ENCODE data around the gene EID2.

EID2 gene

GRCh38 chr19:39557811-39558623 is 18.1 kb upstream of the EID2 start:
- Histone ChIP-seq H3K27me3 (ENCODE audit: control insufficient read depth in 2 of 2, insufficient read depth in 2 of 2, low read length in 2 of 2) (peaks cover 0 to 6% of the 10 kb centered on the region in 2 donors), H3K4me3 (ENCODE audit: low read length in 2 of 2) (peak overlapping the region in 1 of 2 donors; percentile 20), H3K9ac (ENCODE audit: low read depth in 1 of 2, low read length in 2 of 2) (no peak overlapping the region), H3K27ac (ENCODE audit: low read depth in 2 of 2, low read length in 2 of 2) (no peak overlapping the region), H3K36me3 (ENCODE audit: control insufficient read depth in 2 of 2, insufficient read depth in 2 of 2, low read length in 2 of 2) (no peaks in the 10 kb centered on the region), H3K4me1 (ENCODE audit: control insufficient read depth in 2 of 2, insufficient read depth in 2 of 2, low read length in 2 of 2) (no peaks in the 10 kb centered on the region), H3K9me3 (ENCODE audit: control insufficient read depth in 2 of 2, low read length in 2 of 2) (no peaks in the 10 kb centered on the region)

DNA sequence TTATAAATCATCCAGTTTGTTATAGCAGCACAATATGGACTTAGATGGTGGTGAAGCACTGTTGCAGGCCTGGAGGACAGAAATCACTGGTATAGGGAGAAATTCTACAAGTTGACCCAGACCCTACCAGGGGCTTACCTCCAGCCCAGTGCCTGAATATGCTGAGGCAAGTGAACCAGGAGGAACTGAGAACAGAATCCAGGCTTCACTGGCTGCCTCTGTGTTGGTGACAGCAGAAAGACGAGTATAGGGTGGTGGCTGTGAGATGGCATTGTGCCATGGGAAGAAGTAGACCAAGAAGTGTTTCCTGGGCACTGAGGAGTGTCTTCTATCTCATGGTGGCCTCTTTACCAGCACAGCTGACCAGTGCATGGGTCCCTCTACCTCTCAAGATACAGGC is 15.9 kb upstream of the EID2 start:
- Histone ChIP-seq H3K9ac (ENCODE audit: low read depth in 1 of 2, low read length in 2 of 2) (no peak overlapping the region), H3K4me1 (ENCODE audit: control insufficient read depth in 2 of 2, insufficient read depth in 2 of 2, low read length in 2 of 2) (no peaks in the 10 kb centered on the region), H3K27ac (ENCODE audit: low read depth in 2 of 2, low read length in 2 of 2) (no peak overlapping the region), H3K27me3 (ENCODE audit: control insufficient read depth in 2 of 2, insufficient read depth in 2 of 2, low read length in 2 of 2) (peaks cover 0 to 6% of the 10 kb centered on the region in 2 donors), H3K36me3 (ENCODE audit: control insufficient read depth in 2 of 2, insufficient read depth in 2 of 2, low read length in 2 of 2) (no peaks in the 10 kb centered on the region), H3K9me3 (ENCODE audit: control insufficient read depth in 2 of 2, low read length in 2 of 2) (no peaks in the 10 kb centered on the region), H3K4me3 (ENCODE audit: low read length in 2 of 2) (no peak overlapping the region)

DNA sequence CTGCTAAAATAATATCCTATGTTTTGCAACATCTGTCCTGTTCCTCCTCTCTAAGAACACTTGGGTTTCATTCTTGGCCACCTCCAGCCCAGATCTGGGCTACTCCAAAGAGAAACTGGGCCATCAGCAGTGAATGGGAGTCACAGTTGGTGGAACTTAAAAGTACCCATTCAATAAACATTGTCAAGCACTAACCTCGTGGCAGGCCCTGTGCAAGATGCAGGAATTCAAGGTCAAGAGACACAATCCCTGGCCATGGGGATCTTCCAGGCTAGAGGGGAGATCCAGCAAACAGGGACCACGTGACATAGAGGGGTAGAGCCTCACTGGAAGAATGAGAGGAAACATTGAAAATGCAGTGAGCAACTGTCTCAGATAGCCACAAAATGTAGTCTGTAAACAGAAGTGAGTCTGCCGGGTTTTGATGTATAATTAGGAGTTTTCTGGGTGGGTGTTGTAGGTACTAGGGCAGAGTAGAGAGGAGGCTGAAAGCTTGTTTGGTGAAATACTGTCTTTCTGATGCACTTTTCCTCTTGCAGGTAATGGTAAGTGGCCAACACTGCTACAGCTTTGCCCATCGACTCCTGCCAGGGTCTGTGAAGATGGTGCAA is 14.8 kb upstream of the EID2 start:
- no peak overlapping the region for H3K9ac ChIP-seq (ENCODE audit: low read depth in 1 of 2, low read length in 2 of 2)
- H3K36me3 ChIP-seq (ENCODE audit: control insufficient read depth in 2 of 2, insufficient read depth in 2 of 2, low read length in 2 of 2), result no peaks in the 10 kb centered on the region
- no peaks in the 10 kb centered on the region for H3K9me3 ChIP-seq (ENCODE audit: control insufficient read depth in 2 of 2, low read length in 2 of 2)
- H3K27me3 ChIP-seq (ENCODE audit: control insufficient read depth in 2 of 2, insufficient read depth in 2 of 2, low read length in 2 of 2), result peaks cover 0 to 6% of the 10 kb centered on the region in 2 donors
- no peak overlapping the region for H3K27ac ChIP-seq (ENCODE audit: low read depth in 2 of 2, low read length in 2 of 2)
- no peaks in the 10 kb centered on the region for H3K4me1 ChIP-seq (ENCODE audit: control insufficient read depth in 2 of 2, insufficient read depth in 2 of 2, low read length in 2 of 2)
- H3K4me3 ChIP-seq (ENCODE audit: low read length in 2 of 2), result no peak overlapping the region

DNA sequence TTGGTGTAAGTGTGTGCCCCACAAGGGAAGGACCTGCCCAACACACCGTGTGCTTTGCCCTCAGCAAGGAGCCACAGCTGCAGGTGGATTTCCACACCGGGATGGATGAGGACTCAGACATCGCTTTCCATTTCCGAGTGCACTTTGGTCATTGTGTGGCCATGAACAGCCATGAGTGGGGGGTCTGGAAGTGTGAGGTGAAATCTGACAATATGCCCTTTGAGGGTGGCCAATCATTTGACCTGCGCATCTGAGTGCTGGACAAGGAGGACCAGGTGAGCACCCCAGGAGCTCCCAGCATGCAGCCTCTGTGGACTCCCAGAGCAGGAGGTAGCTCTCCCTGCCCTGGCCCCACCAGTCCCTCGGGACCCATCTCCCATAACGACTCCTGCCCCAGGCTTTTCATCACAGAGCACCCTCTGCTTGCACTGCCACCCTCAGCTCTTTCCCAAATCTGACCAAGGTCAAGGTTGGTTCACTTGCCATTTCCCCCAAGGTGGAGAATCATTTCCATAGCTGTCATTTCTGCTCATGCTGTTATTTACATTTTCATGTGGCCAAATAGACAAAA is 13.2 kb upstream of the EID2 start:
- Histone ChIP-seq H3K4me3 (ENCODE audit: low read length in 2 of 2) (no peak overlapping the region), H3K27ac (ENCODE audit: low read depth in 2 of 2, low read length in 2 of 2) (no peak overlapping the region), H3K36me3 (ENCODE audit: control insufficient read depth in 2 of 2, insufficient read depth in 2 of 2, low read length in 2 of 2) (no peaks in the 10 kb centered on the region), H3K4me1 (ENCODE audit: control insufficient read depth in 2 of 2, insufficient read depth in 2 of 2, low read length in 2 of 2) (no peaks in the 10 kb centered on the region), H3K27me3 (ENCODE audit: control insufficient read depth in 2 of 2, insufficient read depth in 2 of 2, low read length in 2 of 2) (peaks cover 0 to 6% of the 10 kb centered on the region in 2 donors), H3K9me3 (ENCODE audit: control insufficient read depth in 2 of 2, low read length in 2 of 2) (no peaks in the 10 kb centered on the region), H3K9ac (ENCODE audit: low read depth in 1 of 2, low read length in 2 of 2) (no peak overlapping the region)

- Histone ChIP-seq H3K9ac (ENCODE audit: low read depth in 1 of 2, low read length in 2 of 2) (no peak overlapping the region), H3K4me3 (ENCODE audit: low read length in 2 of 2) (no peak overlapping the region), H3K4me1 (ENCODE audit: control insufficient read depth in 2 of 2, insufficient read depth in 2 of 2, low read length in 2 of 2) (no peaks in the 10 kb centered on the region), H3K27ac (ENCODE audit: low read depth in 2 of 2, low read length in 2 of 2) (no peak overlapping the region), H3K27me3 (ENCODE audit: control insufficient read depth in 2 of 2, insufficient read depth in 2 of 2, low read length in 2 of 2) (peaks cover 5 to 6% of the 10 kb centered on the region in 2 donors), H3K36me3 (ENCODE audit: control insufficient read depth in 2 of 2, insufficient read depth in 2 of 2, low read length in 2 of 2) (no peaks in the 10 kb centered on the region), H3K9me3 (ENCODE audit: control insufficient read depth in 2 of 2, low read length in 2 of 2) (no peaks in the 10 kb centered on the region)
Measured at GRCh38 chr19:39550197-39550596, 10.2 kb upstream of the EID2 start.

- Histone ChIP-seq H3K27ac (ENCODE audit: low read depth in 2 of 2, low read length in 2 of 2) (no peak overlapping the region), H3K4me3 (ENCODE audit: low read length in 2 of 2) (no peak overlapping the region), H3K9ac (ENCODE audit: low read depth in 1 of 2, low read length in 2 of 2) (no peak overlapping the region), H3K9me3 (ENCODE audit: control insufficient read depth in 2 of 2, low read length in 2 of 2) (no peaks in the 10 kb centered on the region), H3K4me1 (ENCODE audit: control insufficient read depth in 2 of 2, insufficient read depth in 2 of 2, low read length in 2 of 2) (no peaks in the 10 kb centered on the region), H3K27me3 (ENCODE audit: control insufficient read depth in 2 of 2, insufficient read depth in 2 of 2, low read length in 2 of 2) (peaks cover 0 to 8% of the 10 kb centered on the region in 2 donors), H3K36me3 (ENCODE audit: control insufficient read depth in 2 of 2, insufficient read depth in 2 of 2, low read length in 2 of 2) (no peaks in the 10 kb centered on the region)
Measured at GRCh38 chr19:39546599-39546998, 6.6 kb upstream of the EID2 start.

DNA sequence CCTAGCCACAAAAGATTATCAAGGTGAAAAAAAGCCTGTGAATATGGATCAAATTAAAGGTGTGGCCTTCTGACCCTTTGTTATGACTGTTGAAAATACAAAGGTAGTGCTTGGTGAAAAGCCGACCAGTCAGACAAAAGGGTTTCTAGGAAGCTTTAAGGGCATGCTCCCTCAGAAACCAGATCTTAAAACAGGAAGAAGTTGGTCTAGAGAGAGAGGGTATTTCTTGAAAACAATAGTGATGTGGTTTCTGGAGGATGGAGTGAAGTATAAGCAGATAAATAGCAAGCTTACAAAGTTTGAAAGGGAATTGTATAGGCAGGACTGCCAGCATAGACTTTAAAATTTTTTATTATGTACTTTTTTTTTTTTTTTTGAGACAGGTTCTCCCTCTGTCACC is 5.0 kb upstream of the EID2 start:
- Histone ChIP-seq H3K27ac (ENCODE audit: low read depth in 2 of 2, low read length in 2 of 2) (no peak overlapping the region), H3K36me3 (ENCODE audit: control insufficient read depth in 2 of 2, insufficient read depth in 2 of 2, low read length in 2 of 2) (no peaks in the 10 kb centered on the region), H3K9ac (ENCODE audit: low read depth in 1 of 2, low read length in 2 of 2) (no peak overlapping the region), H3K4me1 (ENCODE audit: control insufficient read depth in 2 of 2, insufficient read depth in 2 of 2, low read length in 2 of 2) (no peaks in the 10 kb centered on the region), H3K9me3 (ENCODE audit: control insufficient read depth in 2 of 2, low read length in 2 of 2) (no peaks in the 10 kb centered on the region), H3K4me3 (ENCODE audit: low read length in 2 of 2) (no peak overlapping the region), H3K27me3 (ENCODE audit: control insufficient read depth in 2 of 2, insufficient read depth in 2 of 2, low read length in 2 of 2) (peaks cover 0 to 8% of the 10 kb centered on the region in 2 donors)

GRCh38 chr19:39544226-39544903 is 4.4 kb upstream of the EID2 start:
- no peak overlapping the region for H3K4me3 ChIP-seq (ENCODE audit: low read length in 2 of 2)
- no peaks in the 10 kb centered on the region for H3K9me3 ChIP-seq (ENCODE audit: control insufficient read depth in 2 of 2, low read length in 2 of 2)
- H3K36me3 ChIP-seq (ENCODE audit: control insufficient read depth in 2 of 2, insufficient read depth in 2 of 2, low read length in 2 of 2), result no peaks in the 10 kb centered on the region
- no peak overlapping the region for H3K27ac ChIP-seq (ENCODE audit: low read depth in 2 of 2, low read length in 2 of 2)
- peaks cover 0 to under 1% of the 10 kb centered on the region in 2 donors for H3K4me1 ChIP-seq (ENCODE audit: control insufficient read depth in 2 of 2, insufficient read depth in 2 of 2, low read length in 2 of 2)
- H3K27me3 ChIP-seq (ENCODE audit: control insufficient read depth in 2 of 2, insufficient read depth in 2 of 2, low read length in 2 of 2), result peaks cover 0 to 8% of the 10 kb centered on the region in 2 donors
- H3K9ac ChIP-seq (ENCODE audit: low read depth in 1 of 2, low read length in 2 of 2), result no peak overlapping the region

DNA sequence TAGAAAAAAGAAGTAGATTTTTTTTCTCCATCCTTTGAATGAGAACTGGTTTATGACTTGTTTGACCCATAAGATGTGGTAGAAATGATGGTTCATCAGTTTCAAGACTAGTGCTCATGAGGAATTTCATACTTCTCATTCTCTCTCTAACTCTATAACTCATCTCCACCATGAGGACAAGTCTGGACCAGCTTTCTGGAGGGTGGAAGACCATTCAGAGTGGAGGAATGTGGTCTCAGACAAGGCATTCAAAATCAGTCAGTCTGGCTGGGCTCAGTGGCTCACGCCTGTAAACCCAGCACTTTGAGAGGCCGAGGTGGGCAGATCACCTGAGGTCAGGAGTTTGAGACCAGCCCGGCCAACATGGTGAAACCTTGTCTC is 3.5 kb upstream of the EID2 start:
- Histone ChIP-seq H3K36me3 (ENCODE audit: control insufficient read depth in 2 of 2, insufficient read depth in 2 of 2, low read length in 2 of 2) (no peaks in the 10 kb centered on the region), H3K9me3 (ENCODE audit: control insufficient read depth in 2 of 2, low read length in 2 of 2) (no peaks in the 10 kb centered on the region), H3K4me3 (ENCODE audit: low read length in 2 of 2) (no peak overlapping the region), H3K9ac (ENCODE audit: low read depth in 1 of 2, low read length in 2 of 2) (no peak overlapping the region), H3K27ac (ENCODE audit: low read depth in 2 of 2, low read length in 2 of 2) (no peak overlapping the region), H3K27me3 (ENCODE audit: control insufficient read depth in 2 of 2, insufficient read depth in 2 of 2, low read length in 2 of 2) (peaks cover 0 to 8% of the 10 kb centered on the region in 2 donors), H3K4me1 (ENCODE audit: control insufficient read depth in 2 of 2, insufficient read depth in 2 of 2, low read length in 2 of 2) (peaks cover 6% of the 10 kb centered on the region in 2 donors)

DNA sequence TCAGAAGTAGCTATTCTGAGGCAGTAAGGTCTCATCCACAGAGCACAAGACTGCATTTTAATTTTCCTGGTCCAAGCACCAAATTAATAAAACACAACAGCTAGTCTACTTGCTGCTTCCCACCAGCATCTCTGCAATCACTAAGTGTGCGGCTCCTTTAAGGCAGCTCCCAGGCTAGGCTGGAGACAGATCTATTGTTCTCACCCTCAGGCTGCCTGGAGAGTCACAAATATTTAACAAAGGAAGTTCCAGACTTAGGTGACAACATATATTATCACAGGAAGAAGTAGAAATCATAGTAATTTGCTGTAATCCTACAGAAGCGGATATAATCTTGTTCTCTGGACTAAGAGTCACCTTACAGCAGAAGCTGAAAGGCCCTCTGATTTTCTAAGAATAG is 2.2 kb upstream of the EID2 start:
- H3K27ac ChIP-seq (ENCODE audit: low read depth in 2 of 2, low read length in 2 of 2), result no peak overlapping the region
- H3K9me3 ChIP-seq (ENCODE audit: control insufficient read depth in 2 of 2, low read length in 2 of 2), result no peaks in the 10 kb centered on the region
- peaks cover 0 to 8% of the 10 kb centered on the region in 2 donors for H3K27me3 ChIP-seq (ENCODE audit: control insufficient read depth in 2 of 2, insufficient read depth in 2 of 2, low read length in 2 of 2)
- H3K9ac ChIP-seq (ENCODE audit: low read depth in 1 of 2, low read length in 2 of 2), result no peak overlapping the region
- no peak overlapping the region for H3K4me3 ChIP-seq (ENCODE audit: low read length in 2 of 2)
- peaks cover 6% of the 10 kb centered on the region in 2 donors for H3K4me1 ChIP-seq (ENCODE audit: control insufficient read depth in 2 of 2, insufficient read depth in 2 of 2, low read length in 2 of 2)
- no peaks in the 10 kb centered on the region for H3K36me3 ChIP-seq (ENCODE audit: control insufficient read depth in 2 of 2, insufficient read depth in 2 of 2, low read length in 2 of 2)
